Right lobe of liver (tissue), 4 donors: Measurements from ENCODE around the gene NOBOX.

Experiments used
- POLR2A ChIP-seq: fragments of 450-650 bp; IDR thresholded peaks from one replicate; pipeline ENCODE4 v1.6.1; 2017; ENCODE audit warnings: antibody characterized with exemption, mild to moderate bottlenecking
- TF ChIP-seq, protein P1 (sequence below), 4 donors: fragments of 200-600 bp in 3 of 4; fragments of 450-650 bp in 1 of 4; IDR thresholded peaks; one replicate each; pipeline versions ENCODE4 v1.5.1 to v1.8.0; 2016 to 2022; ENCODE audit warnings: antibody characterized with exemption in 4 of 4, mild to moderate bottlenecking in 2 of 4
- donor health status: DM: no; HTN: no; CAD: no.
- donor health status: DM: no; HTN: no; CAD: no.
- donor health status: DM: no; HTN: yes; CAD: no.

DNA sequence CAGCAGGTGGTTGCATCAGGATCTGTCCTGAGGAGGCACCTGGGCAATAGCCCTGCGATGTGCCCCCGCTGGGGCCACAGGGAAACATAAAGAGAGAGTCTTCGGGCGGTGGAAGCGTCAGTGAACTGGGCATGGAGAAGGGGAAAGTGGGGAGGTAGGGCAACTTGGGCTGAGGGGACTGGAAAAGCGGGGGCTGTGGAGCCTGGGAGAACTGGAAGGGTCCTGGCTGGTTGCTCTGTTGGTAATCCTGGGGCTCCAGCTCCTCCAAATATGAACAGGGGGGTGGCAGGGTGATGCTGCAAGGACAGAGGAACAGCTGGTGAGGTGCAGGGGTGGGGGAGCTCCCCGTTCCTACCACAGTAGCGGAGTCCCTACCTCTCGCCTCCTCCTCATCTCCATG, 5.2 kb downstream of the NOBOX start:
- TF ChIP-seq POLR2A, result no peak
- TF ChIP-seq, protein P1, sequence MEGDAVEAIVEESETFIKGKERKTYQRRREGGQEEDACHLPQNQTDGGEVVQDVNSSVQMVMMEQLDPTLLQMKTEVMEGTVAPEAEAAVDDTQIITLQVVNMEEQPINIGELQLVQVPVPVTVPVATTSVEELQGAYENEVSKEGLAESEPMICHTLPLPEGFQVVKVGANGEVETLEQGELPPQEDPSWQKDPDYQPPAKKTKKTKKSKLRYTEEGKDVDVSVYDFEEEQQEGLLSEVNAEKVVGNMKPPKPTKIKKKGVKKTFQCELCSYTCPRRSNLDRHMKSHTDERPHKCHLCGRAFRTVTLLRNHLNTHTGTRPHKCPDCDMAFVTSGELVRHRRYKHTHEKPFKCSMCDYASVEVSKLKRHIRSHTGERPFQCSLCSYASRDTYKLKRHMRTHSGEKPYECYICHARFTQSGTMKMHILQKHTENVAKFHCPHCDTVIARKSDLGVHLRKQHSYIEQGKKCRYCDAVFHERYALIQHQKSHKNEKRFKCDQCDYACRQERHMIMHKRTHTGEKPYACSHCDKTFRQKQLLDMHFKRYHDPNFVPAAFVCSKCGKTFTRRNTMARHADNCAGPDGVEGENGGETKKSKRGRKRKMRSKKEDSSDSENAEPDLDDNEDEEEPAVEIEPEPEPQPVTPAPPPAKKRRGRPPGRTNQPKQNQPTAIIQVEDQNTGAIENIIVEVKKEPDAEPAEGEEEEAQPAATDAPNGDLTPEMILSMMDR (IDR thresholded peaks at IDR 0.05), result no peak
